SK-N-SH treated with all-trans-retinoic acid at 6 μM for 48 hours (cell line): Measurements from ENCODE around the gene MPZL2.
"Not testable (repeated sequence)": the region's sequence is repeated elsewhere in the genome, so short reads cannot be mapped to it uniquely, and the experiment has no call there.

Source experiments
- ATAC-seq: fragments of 200-7000 bp; cut with Tn5 transposase; 3 replicates; pipeline ENCODE4 v1.9.1; 2020; ENCODE audit warnings: mild to moderate bottlenecking, moderate library complexity
- ARNTL ChIP-seq: fragments of 450-650 bp; formaldehyde crosslinking; IDR thresholded peaks from 2 replicates; pipeline ENCODE4 v1.5.0; 2020; ENCODE audit warnings: low read depth, mild to moderate bottlenecking, moderate library complexity, borderline replicate concordance
- BACH2 ChIP-seq: fragments of 250-450 bp; sonication (Bioruptor Pico); IDR thresholded peaks from 2 replicates; pipeline ENCODE4 v1.9.0; 2021; ENCODE audit warnings: mild to moderate bottlenecking, borderline replicate concordance
- CREB5 ChIP-seq: fragments of 250-450 bp; sonication (Bioruptor Pico); IDR thresholded peaks from 2 replicates; pipeline ENCODE4 v1.5.1; 2020; ENCODE audit warnings: low read depth, mild to moderate bottlenecking, moderate library complexity
- CSDC2 ChIP-seq: fragments of 250-450 bp; sonication (Bioruptor Pico); IDR thresholded peaks from 2 replicates; pipeline ENCODE4 v1.5.0; 2020; ENCODE audit warnings: mild to moderate bottlenecking, moderate library complexity
- ESRRG ChIP-seq: fragments of 250-450 bp; sonication (Bioruptor Pico); IDR thresholded peaks from 2 replicates; pipeline ENCODE4 v1.6.1; 2021; ENCODE audit warnings: mild to moderate bottlenecking
- ISL1 ChIP-seq: fragments of 250-450 bp; sonication (Bioruptor Pico); IDR thresholded peaks from 2 replicates; pipeline ENCODE4 v2.1.2; 2022; ENCODE audit warnings: mild to moderate bottlenecking, moderate library complexity
- OSR1 ChIP-seq: fragments of 250-450 bp; sonication (Bioruptor Pico); IDR thresholded peaks from 2 replicates; pipeline ENCODE4 v1.8.0; 2022; ENCODE audit warnings: moderate library complexity, mild to moderate bottlenecking, inconsistent platforms
- PATZ1 ChIP-seq: fragments of 250-450 bp; sonication (Bioruptor Pico); IDR thresholded peaks from 2 replicates; pipeline ENCODE4 v1.8.0; 2020; ENCODE audit warnings: mild to moderate bottlenecking, moderate library complexity, borderline replicate concordance
- POU6F1 ChIP-seq: fragments of 250-450 bp; sonication (Bioruptor Pico); IDR thresholded peaks from 2 replicates; pipeline ENCODE4 v1.8.0; 2021; ENCODE audit warnings: low read depth, mild to moderate bottlenecking, moderate library complexity, borderline replicate concordance
- RARB ChIP-seq: fragments of 250-450 bp; sonication (Bioruptor Pico); IDR thresholded peaks from 2 replicates; pipeline ENCODE4 v1.8.0; 2021; ENCODE audit warnings: mild to moderate bottlenecking, moderate library complexity
- TCF4 ChIP-seq: fragments of 250-450 bp; sonication (Bioruptor Pico); IDR thresholded peaks from 2 replicates; pipeline ENCODE4 v1.8.0; 2021; ENCODE audit warnings: mild to moderate bottlenecking, moderate library complexity, borderline replicate concordance
- ZC3H10 ChIP-seq: fragments of 250-450 bp; sonication (Bioruptor Pico); IDR thresholded peaks from 2 replicates; pipeline ENCODE4 v1.5.1; 2021; ENCODE audit warnings: mild to moderate bottlenecking, moderate library complexity
- ZFP30 ChIP-seq: fragments of 450-650 bp; formaldehyde crosslinking; IDR thresholded peaks from 2 replicates; pipeline ENCODE4 v1.5.0; 2022; ENCODE audit warnings: mild to moderate bottlenecking, moderate library complexity
- ZNF565 ChIP-seq: fragments of 450-650 bp; formaldehyde crosslinking; conservative IDR thresholded peaks from 2 replicates; pipeline ENCODE4 v1.5.0; 2020; ENCODE audit warnings: low read depth, mild to moderate bottlenecking, moderate library complexity
- ZNF70 ChIP-seq: fragments of 450-650 bp; formaldehyde crosslinking; IDR thresholded peaks from 2 replicates; pipeline ENCODE4 v1.5.0; 2020; ENCODE audit warnings: mild to moderate bottlenecking, moderate library complexity
- TF ChIP-seq, protein P1 (sequence below): fragments of 250-450 bp; sonication (Bioruptor Pico); IDR thresholded peaks from 2 replicates; pipeline ENCODE4 v1.5.1; 2021; ENCODE audit warnings: mild to moderate bottlenecking, moderate library complexity

MPZL2 gene

DNA sequence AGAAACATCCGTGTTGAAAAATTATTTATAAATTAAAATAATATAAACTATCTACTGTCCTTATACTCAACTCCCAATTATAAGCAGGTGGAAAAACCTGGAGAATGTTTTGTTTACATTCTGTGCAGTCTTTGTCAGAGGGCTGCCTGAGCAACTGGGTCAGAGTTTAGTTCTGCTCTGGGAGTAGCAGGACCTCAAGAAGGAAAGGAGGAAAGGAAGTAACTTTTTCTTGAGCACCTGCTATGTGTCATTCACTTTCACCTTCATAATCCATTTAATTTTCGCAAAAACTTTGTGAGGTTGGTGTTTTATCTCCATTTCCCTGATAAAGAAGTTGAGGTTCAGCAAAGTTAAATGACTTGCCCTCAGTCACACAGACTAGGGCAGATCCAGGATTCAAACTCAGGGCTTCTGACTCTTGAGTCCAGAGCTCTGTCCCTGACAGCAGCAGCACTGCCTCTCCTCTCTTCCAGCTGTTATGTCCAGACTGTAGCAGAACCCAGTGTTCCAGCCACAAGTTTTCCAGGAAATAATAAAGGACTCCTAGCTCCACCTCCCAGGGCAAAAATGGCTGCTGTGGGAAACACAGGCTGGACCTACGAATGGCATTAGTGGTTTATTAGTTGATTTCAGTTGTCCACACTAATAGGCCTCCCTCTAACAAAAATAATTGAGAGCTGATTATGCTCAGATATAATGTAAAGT is 46.8 kb upstream of the MPZL2 start (continued):
- TF ChIP-seq, protein P1, sequence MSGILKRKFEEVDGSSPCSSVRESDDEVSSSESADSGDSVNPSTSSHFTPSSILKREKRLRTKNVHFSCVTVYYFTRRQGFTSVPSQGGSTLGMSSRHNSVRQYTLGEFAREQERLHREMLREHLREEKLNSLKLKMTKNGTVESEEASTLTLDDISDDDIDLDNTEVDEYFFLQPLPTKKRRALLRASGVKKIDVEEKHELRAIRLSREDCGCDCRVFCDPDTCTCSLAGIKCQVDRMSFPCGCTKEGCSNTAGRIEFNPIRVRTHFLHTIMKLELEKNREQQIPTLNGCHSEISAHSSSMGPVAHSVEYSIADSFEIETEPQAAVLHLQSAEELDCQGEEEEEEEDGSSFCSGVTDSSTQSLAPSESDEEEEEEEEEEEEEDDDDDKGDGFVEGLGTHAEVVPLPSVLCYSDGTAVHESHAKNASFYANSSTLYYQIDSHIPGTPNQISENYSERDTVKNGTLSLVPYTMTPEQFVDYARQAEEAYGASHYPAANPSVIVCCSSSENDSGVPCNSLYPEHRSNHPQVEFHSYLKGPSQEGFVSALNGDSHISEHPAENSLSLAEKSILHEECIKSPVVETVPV = no peak
- no peak for TF ChIP-seq ZNF70 (CRISPR knock-in tag)
- TF ChIP-seq TCF4 (CRISPR knock-in tag) = no peak
- TF ChIP-seq OSR1 (CRISPR knock-in tag) = no peak
- no peak for TF ChIP-seq RARB (CRISPR knock-in tag)
- TF ChIP-seq CSDC2 = no peak
- TF ChIP-seq ISL1 (CRISPR knock-in tag) = no peak
- no peak for TF ChIP-seq BACH2

DNA sequence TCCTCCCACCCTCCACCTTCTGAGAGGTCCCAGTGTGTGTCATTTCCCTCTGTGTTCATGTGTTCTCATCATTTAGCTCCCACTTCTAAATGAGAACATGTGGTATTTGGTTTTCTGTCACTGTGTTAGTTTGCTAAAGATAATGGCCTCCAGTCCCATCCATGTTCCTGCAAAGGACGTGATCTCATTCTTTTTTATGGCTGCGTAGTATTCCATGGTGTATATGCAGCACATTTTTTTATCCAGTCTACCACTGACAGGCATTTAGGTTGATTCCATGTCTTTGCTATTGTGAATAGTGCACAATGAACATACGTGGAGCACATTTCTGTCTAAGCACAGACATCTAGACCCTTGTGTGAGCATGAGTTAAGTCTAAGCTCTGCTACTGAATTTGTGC is 46.2 kb upstream of the MPZL2 start:
- no peak for ATAC-seq
- TF ChIP-seq, protein P1 = no peak
- TF ChIP-seq TCF4 (CRISPR knock-in tag) (no peak), ZC3H10 (CRISPR knock-in tag) (no peak)

DNA sequence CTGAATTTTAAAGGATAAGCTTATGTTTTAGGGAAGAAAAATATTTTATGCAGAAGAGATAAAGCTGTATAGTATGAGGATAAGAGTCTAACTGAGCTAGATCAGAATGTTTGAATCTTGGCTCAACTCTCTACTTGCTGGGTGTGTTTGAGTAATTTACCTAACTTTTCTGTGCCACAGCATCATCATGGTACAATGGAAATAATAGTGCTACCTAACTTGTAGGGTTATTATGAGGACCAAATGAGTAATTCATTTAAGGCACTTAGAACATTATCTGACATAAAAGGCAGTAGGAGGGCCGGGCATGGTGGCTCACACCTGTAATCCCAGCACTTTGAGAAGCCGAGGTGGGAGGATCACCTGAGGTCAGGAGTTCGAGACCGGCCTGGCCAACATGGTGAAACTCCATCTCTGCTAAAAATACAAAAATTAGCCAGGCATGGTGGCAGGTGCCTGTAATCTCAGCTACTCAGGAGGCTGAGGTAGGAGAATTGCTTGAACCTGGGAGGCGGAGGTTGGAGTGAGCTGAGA is 45.0 kb upstream of the MPZL2 start:
- ATAC-seq = not testable (repeated sequence)

- TF ChIP-seq CSDC2 (no peak), RARB (CRISPR knock-in tag) (no peak), POU6F1 (CRISPR knock-in tag) (no peak), ZFP30 (CRISPR knock-in tag) (no peak), OSR1 (CRISPR knock-in tag) (no peak), CREB5 (CRISPR knock-in tag) (no peak)
- no peak for ATAC-seq
These were observed 42.5 kb upstream of the MPZL2 start for GRCh38 chr11:118306556-118306955.

- ATAC-seq = no peak
- no peak for TF ChIP-seq CSDC2
- no peak for TF ChIP-seq ARNTL (CRISPR knock-in tag)
- no peak for TF ChIP-seq ESRRG (CRISPR knock-in tag)
- no peak for TF ChIP-seq ZFP30 (CRISPR knock-in tag)
- TF ChIP-seq RARB (CRISPR knock-in tag) = no peak
- no peak for TF ChIP-seq ZNF565 (CRISPR knock-in tag)
- no peak for TF ChIP-seq PATZ1 (CRISPR knock-in tag)
- TF ChIP-seq, all 23 proteins: peak for 0
These were observed 41.6 kb upstream of the MPZL2 start for GRCh38 chr11:118305726-118306125.
